Measurements from ENCODE around the gene CFAP74. TPM values are rescaled to one million over a fixed set of nuclear protein-coding genes. Genes with fewer than 3 reads are reported as not detected.

CFAP74 gene
- total RNA-seq, 1 experiment from 2014 or later: 0.28 TPM

DNA sequence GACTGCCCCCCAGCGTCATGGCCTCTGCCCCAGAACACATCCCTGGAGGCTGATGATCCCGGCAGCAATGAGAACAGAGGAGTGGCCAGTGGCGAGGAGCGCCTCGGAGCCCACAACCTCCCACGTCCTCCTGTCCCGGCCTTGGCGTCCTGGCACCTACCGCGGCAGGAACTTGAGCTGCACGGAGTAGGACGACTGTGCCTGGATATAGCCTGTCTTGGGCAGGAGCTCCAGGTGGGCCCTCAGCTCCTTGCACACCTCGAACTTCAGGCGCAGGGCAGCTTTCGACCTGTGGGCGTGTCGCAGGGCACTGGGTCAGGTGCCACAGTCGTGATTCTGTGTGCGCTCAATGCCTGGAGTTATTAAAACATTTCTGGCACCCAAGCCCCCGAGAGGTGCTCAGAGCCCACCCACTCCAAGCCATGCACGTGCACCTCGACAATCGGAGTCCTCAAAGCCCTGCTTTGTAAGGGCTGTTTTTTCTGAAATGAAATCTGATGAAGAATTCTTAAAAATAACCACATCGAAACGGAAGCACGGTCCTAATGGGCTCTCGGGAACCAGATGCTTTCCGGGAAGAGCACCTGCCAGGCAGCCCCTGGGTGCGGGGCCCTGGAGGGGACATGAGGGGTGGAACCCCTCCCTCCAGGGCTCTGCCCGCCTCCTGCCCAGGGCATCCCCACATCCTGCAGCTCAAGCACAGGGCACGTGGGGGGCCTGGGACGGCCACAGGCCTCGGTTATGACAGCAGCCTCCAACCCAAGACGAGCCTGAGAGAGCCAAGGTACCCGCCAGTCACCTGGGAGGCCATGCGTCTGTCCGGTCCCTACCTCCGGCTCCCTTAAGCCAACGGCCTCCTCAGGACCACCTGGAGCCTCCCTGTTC lies 61.5 kb downstream of the CFAP74 start:
- H2BK15ac ChIP-seq (ENCODE audit: low read depth, low read length): no peak overlapping the region
- H3K79me1 ChIP-seq (ENCODE audit: insufficient read depth, low read depth, low read length, poor library complexity, severe bottlenecking): no peaks in the 10 kb centered on the region
- no peak overlapping the region for H2BK12ac ChIP-seq (ENCODE audit: insufficient read length, low read depth, low read length)
- no peak overlapping the region for H3K4me3 Mint-ChIP-seq
- no peaks in the 10 kb centered on the region for H3K36me3 Mint-ChIP-seq (ENCODE audit: insufficient read depth in 1 of 3, low read depth in 3 of 3)
- H3K4me2 ChIP-seq (ENCODE audit: insufficient read depth, insufficient read length, low read length): no peak overlapping the region
- no peak overlapping the region for H3K27ac ChIP-seq (ENCODE audit: insufficient read length, low read depth, low read length)
- H3K9me3 Mint-ChIP-seq: peaks cover 0 to 2% of the 10 kb centered on the region in 2 experiments; a peak in 1 of 5 replicates
- no peak overlapping the region for H2BK20ac ChIP-seq (ENCODE audit: low read depth, low read length, poor library complexity, severe bottlenecking)
- H3K18ac ChIP-seq (ENCODE audit: insufficient read length, low read depth, low read length): no peak overlapping the region
- WGBS (ENCODE audit: extremely low coverage, insufficient read length, low lambda C conversion rate): no CpG with 5 or more reads among the region's 39 CpGs
- no peak overlapping the region for H4K8ac ChIP-seq (replicated peaks; ENCODE audit: insufficient read length, low read depth, low read length)
- no peaks in the 10 kb centered on the region for H3K79me2 ChIP-seq (ENCODE audit: insufficient read depth, low read length)
- no peak overlapping the region for H2BK120ac ChIP-seq (ENCODE audit: low read depth, low read length, poor library complexity, severe bottlenecking)
- H4K20me1 ChIP-seq (ENCODE audit: control insufficient read depth, insufficient read depth, insufficient read length): peaks cover 3% of the 10 kb centered on the region
- no peak overlapping the region for H3T11ph ChIP-seq (ENCODE audit: low read length)
- no peak overlapping the region for H3K9ac ChIP-seq (ENCODE audit: extremely low read depth, insufficient read length, low read length)
- TF ChIP-seq, protein P1, sequence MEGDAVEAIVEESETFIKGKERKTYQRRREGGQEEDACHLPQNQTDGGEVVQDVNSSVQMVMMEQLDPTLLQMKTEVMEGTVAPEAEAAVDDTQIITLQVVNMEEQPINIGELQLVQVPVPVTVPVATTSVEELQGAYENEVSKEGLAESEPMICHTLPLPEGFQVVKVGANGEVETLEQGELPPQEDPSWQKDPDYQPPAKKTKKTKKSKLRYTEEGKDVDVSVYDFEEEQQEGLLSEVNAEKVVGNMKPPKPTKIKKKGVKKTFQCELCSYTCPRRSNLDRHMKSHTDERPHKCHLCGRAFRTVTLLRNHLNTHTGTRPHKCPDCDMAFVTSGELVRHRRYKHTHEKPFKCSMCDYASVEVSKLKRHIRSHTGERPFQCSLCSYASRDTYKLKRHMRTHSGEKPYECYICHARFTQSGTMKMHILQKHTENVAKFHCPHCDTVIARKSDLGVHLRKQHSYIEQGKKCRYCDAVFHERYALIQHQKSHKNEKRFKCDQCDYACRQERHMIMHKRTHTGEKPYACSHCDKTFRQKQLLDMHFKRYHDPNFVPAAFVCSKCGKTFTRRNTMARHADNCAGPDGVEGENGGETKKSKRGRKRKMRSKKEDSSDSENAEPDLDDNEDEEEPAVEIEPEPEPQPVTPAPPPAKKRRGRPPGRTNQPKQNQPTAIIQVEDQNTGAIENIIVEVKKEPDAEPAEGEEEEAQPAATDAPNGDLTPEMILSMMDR (conservative IDR thresholded peaks at IDR 0.05): no peak
- H3K27ac Mint-ChIP-seq: peak overlapping the region in 1 of 3 experiments; percentile 70; a peak in 1 of 7 replicates
- peaks cover 4 to 6% of the 10 kb centered on the region in 2 experiments; a peak in 3 of 4 replicates for H3K4me1 Mint-ChIP-seq
- H4K91ac ChIP-seq (ENCODE audit: insufficient read length, low read depth, low read length): no peak overlapping the region
- no peak overlapping the region for H3K14ac ChIP-seq (ENCODE audit: insufficient read depth, low read length)
- H3K4me1 ChIP-seq (ENCODE audit: insufficient read depth, low read length): no peaks in the 10 kb centered on the region
- no peak overlapping the region for H2AK5ac ChIP-seq (ENCODE audit: insufficient read length, low read length)
- H3K23me2 ChIP-seq (ENCODE audit: insufficient read length, low read depth, low read length, poor library complexity, severe bottlenecking): no peaks in the 10 kb centered on the region
- no peak overlapping the region for H2AFZ ChIP-seq (ENCODE audit: low read length)
- H3K9me3 ChIP-seq (ENCODE audit: control insufficient read depth, low read depth, low read length): no peaks in the 10 kb centered on the region
- H3K27me3 ChIP-seq (ENCODE audit: insufficient read depth, low read length): no peaks in the 10 kb centered on the region
- H3K27me3 Mint-ChIP-seq (ENCODE audit: low read depth): peaks cover 2% of the 10 kb centered on the region; the same call in 1 of the 2 replicates
- H3K23ac ChIP-seq (ENCODE audit: insufficient read length, low read depth, low read length): no peak overlapping the region
- no peak overlapping the region for H3K4ac ChIP-seq (ENCODE audit: low read depth, low read length)
- H4K5ac ChIP-seq (ENCODE audit: insufficient read length, low read depth, low read length): no peak overlapping the region
- H3K56ac ChIP-seq (ENCODE audit: insufficient read length, low read depth, low read length): no peak overlapping the region
- no peak overlapping the region for H2BK5ac ChIP-seq (ENCODE audit: insufficient read length, low read length)
- DNase-seq: no peak
